OCI-LY7 (cell line): ENCODE measurements around the gene TAF3. TPM values are rescaled to one million over a fixed set of nuclear protein-coding genes. Genes with fewer than 3 reads are reported as not detected.

Source experiments
- BruUV-seq: library from RNA; stranded (reverse); fragments of 400-500 nt; replicated peaks from 2 replicates; lab custom pipeline; 2021; lab: Mats Ljungman, UMichigan
- CTCF ChIA-PET: fragments of 300-600 bp; sonication (Branson Sonifier 250); formaldehyde crosslinking; loops from one replicate; lab custom pipeline; 2022; ENCODE audit warnings: antibody characterized with exemption; ENCODE audit not compliant: unreplicated experiment; lab: Charles Lee
- POLR2A ChIA-PET: fragments of 300-600 bp; sonication (Branson Sonifier 250); formaldehyde crosslinking; loops from one replicate; lab custom pipeline; 2022; ENCODE audit warnings: antibody characterized with exemption; lab: Charles Lee
- DNase-seq: peaks from one replicate; pipeline ENCODE4 v3.0.0-alpha.2; 2015; ENCODE audit warnings: low spot score
- H2AFZ ChIP-seq: fragments of 200-600 bp; sonication (generic), shearing (Covaris generic); 2 replicates; pipeline ENCODE4 v1.6.1; 2014; ENCODE audit warnings: mild to moderate bottlenecking, antibody characterized with exemption, low read length, moderate library complexity
- H3K27ac ChIP-seq: fragments of 200-600 bp; sonication (generic); 2 replicates; pipeline ENCODE4 v1.5.1; 2014; ENCODE audit warnings: mixed run types, low read depth, mild to moderate bottlenecking, moderate library complexity, low read length, inconsistent platforms; ENCODE audit not compliant: poor library complexity, severe bottlenecking
- H3K36me3 ChIP-seq: fragments of 200-600 bp; sonication (generic); 2 replicates; pipeline ENCODE4 v1.6.1; 2014; ENCODE audit warnings: mild to moderate bottlenecking, antibody characterized with exemption, low read length, moderate library complexity, mixed read lengths; ENCODE audit not compliant: insufficient read depth
- H3K4me1 ChIP-seq: fragments of 200-600 bp; sonication (generic); 2 replicates; pipeline ENCODE4 v1.5.1; 2014; ENCODE audit warnings: mild to moderate bottlenecking, low read length; ENCODE audit not compliant: insufficient read depth, poor library complexity, severe bottlenecking
- H3K4me2 ChIP-seq: fragments of 200-600 bp; sonication (generic); 2 replicates; pipeline ENCODE4 v1.6.1; 2014; ENCODE audit warnings: mild to moderate bottlenecking, low read length
- H3K4me3 ChIP-seq: fragments of 200-600 bp; sonication (generic); 2 replicates; pipeline ENCODE4 v1.5.1; 2014; ENCODE audit warnings: mild to moderate bottlenecking, low read depth, low read length; ENCODE audit not compliant: poor library complexity, severe bottlenecking
- H3K79me2 ChIP-seq: fragments of 200-600 bp; sonication (generic); 2 replicates; pipeline ENCODE4 v1.6.1; 2016; ENCODE audit warnings: low read depth, mild to moderate bottlenecking, low read length, moderate library complexity, mixed read lengths; ENCODE audit not compliant: insufficient read depth
- H3K9me2 ChIP-seq: fragments of 200-600 bp; sonication (generic); 2 replicates; pipeline ENCODE4 v1.6.1; 2016; ENCODE audit warnings: mild to moderate bottlenecking, low read length, mixed read lengths; ENCODE audit not compliant: insufficient read depth
- H3K9me3 ChIP-seq: fragments of 200-600 bp; sonication (generic); 2 replicates; pipeline ENCODE4 v1.6.1; 2014; ENCODE audit warnings: mild to moderate bottlenecking, mixed run types, low read length, mixed read lengths
- H4K20me1 ChIP-seq: fragments of 200-600 bp; sonication (generic); 2 replicates; pipeline ENCODE4 v1.6.1; 2014; ENCODE audit warnings: mild to moderate bottlenecking, antibody characterized with exemption, low read length, moderate library complexity, mixed read lengths; ENCODE audit not compliant: insufficient read depth
- CTCF ChIP-seq: fragments of 200-600 bp; sonication (generic); conservative IDR thresholded peaks from 2 replicates; pipeline ENCODE4 v1.5.1; 2014; ENCODE audit warnings: mild to moderate bottlenecking, antibody characterized with exemption, low read length, moderate library complexity, mixed read lengths
- EZH2phosphoT487 ChIP-seq: fragments of 200-600 bp; sonication (generic); IDR thresholded peaks from 2 replicates; pipeline ENCODE4 v1.6.1; 2018; ENCODE audit warnings: low read depth, borderline replicate concordance, mild to moderate bottlenecking, mixed run types, antibody characterized with exemption, low read length, moderate library complexity, mixed read lengths
- intact Hi-C: fragments of 100-400 bp; cut with micrococcal nuclease; formaldehyde crosslinking; loops from one replicate; pipeline ENCODE4 v1.10.0; 2022; ENCODE audit not compliant: unreplicated experiment
- total RNA-seq, 2 experiments: library from RNA; depleted of rRNA in 1 of 2; stranded (reverse); fragments of >200 nt in 1 of 2; shearing (Covaris generic) in 1 of 2; gene quantifications; 2 replicates each; pipeline ENCODE4 v1.2.3, GENCODE V29; 2014 to 2022

Gene TAF3
- total RNA-seq, 2 experiments from 2014 or later = 3.8 to 11.1 TPM

GRCh38 chr10:7794251-7795026 lies 23.9 kb upstream of the TAF3 start:
- no peak overlapping the region for H3K4me3 ChIP-seq
- no TSS peak for BruUV-seq
- H3K4me1 ChIP-seq = peaks cover 10% of the 10 kb centered on the region
- ChIA-PET POLR2A (interaction anchor here (0.7 to 1.7 kb wide), 3 partner anchors 23 to 1426 kb away, joined by 3 read pairs; no protein-coding TSS in a partner anchor), CTCF (no interaction called here)
- no peak overlapping the region for H3K4me2 ChIP-seq
- DNase-seq = no peak
- H2AFZ ChIP-seq = no peak overlapping the region
- H3K9me3 ChIP-seq = no peaks in the 10 kb centered on the region
- peaks cover 93% of the 10 kb centered on the region for H3K36me3 ChIP-seq
- peaks cover 50% of the 10 kb centered on the region for H4K20me1 ChIP-seq
- TF ChIP-seq CTCF (no peak), EZH2phosphoT487 (no peak)
- no peaks in the 10 kb centered on the region for H3K9me2 ChIP-seq
- H3K27ac ChIP-seq = no peak overlapping the region
- peaks cover 77% of the 10 kb centered on the region for H3K79me2 ChIP-seq
- intact Hi-C loops = no loop called here

- Histone ChIP-seq H3K9me2 (no peaks in the 10 kb centered on the region), H4K20me1 (peaks cover 38% of the 10 kb centered on the region), H3K9me3 (no peaks in the 10 kb centered on the region), H3K4me3 (no peak overlapping the region), H3K4me1 (peaks cover 4% of the 10 kb centered on the region), H3K4me2 (no peak overlapping the region), H3K36me3 (peaks cover 95% of the 10 kb centered on the region), H3K79me2 (peaks cover 65% of the 10 kb centered on the region), H2AFZ (no peak overlapping the region), H3K27ac (no peak overlapping the region)
- POLR2A ChIA-PET = no interaction called here
- DNase-seq = no peak
- intact Hi-C loops = no loop called here
- TF ChIP-seq CTCF (no peak), EZH2phosphoT487 (no peak)
- BruUV-seq = no TSS peak
- CTCF ChIA-PET = no interaction called here
Observed at GRCh38 chr10:7795605-7796004, 22.7 kb upstream of the TAF3 start.

- intact Hi-C loops = no loop called here
- no peak for DNase-seq
- Histone ChIP-seq H3K9me3 (no peaks in the 10 kb centered on the region), H4K20me1 (peaks cover 30% of the 10 kb centered on the region), H3K36me3 (peaks cover 95% of the 10 kb centered on the region), H3K79me2 (peaks cover 45% of the 10 kb centered on the region), H3K4me2 (no peak overlapping the region), H3K27ac (no peak overlapping the region), H3K4me1 (peaks cover 4% of the 10 kb centered on the region), H3K9me2 (no peaks in the 10 kb centered on the region), H3K4me3 (no peak overlapping the region), H2AFZ (no peak overlapping the region)
- POLR2A ChIA-PET = interaction anchor here (1.0 to 1.4 kb wide), 2 partner anchors 9 to 20 kb away, joined by 3 read pairs; partner anchors contain the start of genes ATP5F1C and TAF3
- no TSS peak for BruUV-seq
- CTCF ChIA-PET = interaction anchor here (1.0 kb wide), 1 partner anchor 10 kb away, joined by 4 read pairs; the partner anchor contains the start of genes ATP5F1C and KIN
- TF ChIP-seq EZH2phosphoT487 (no peak), CTCF (no peak)
Observed at GRCh38 chr10:7797582-7797981, 20.7 kb upstream of the TAF3 start.
